Naive thymus-derived CD4-positive, alpha-beta T cell (primary cell): ENCODE data around the gene ZNF440. TPM values are rescaled to one million over a fixed set of nuclear protein-coding genes. Genes with fewer than 3 reads are reported as not detected.
A peak's percentile ranks its signal among the peaks of the same experiment; 100 is the strongest.
"Not testable (repeated sequence)": the region's sequence is repeated elsewhere in the genome, so short reads cannot be mapped to it uniquely, and the experiment has no call there.

ENCODE experiments used
- ATAC-seq: fragments of 150-1000 bp; cut with Tn5 transposase; 2 replicates; pipeline ENCODE4 v1.10.0; 2021; ENCODE audit warnings: mild to moderate bottlenecking, moderate library complexity
- CTCF ChIA-PET: fragments of 350-600 bp; sonication (Branson Sonifier 250); formaldehyde crosslinking; loops from one replicate; lab custom pipeline; 2021; ENCODE audit warnings: antibody characterized with exemption; lab: Charles Lee
- POLR2A ChIA-PET: fragments of 350-600 bp; sonication (Branson Sonifier 250); formaldehyde crosslinking; loops from one replicate; lab custom pipeline; 2021; ENCODE audit warnings: antibody characterized with exemption, inconsistent platforms; lab: Charles Lee
- DNase-seq, 9 donors: peaks; one replicate each; pipeline versions ENCODE4 v3.0.0 to v3.0.0-alpha.2; 2020 to 2022; ENCODE audit warnings: mixed read lengths in 1 of 9
- H3K27ac ChIP-seq: one replicate; pipeline ENCODE4 v1.7.0; 2013; ENCODE audit warnings: mild to moderate bottlenecking, low read depth, low read length, moderate library complexity
- H3K27me3 ChIP-seq, 2 donors: one replicate each; pipeline ENCODE4 v1.7.0; 2013; ENCODE audit warnings: low read length in 2 of 2, mild to moderate bottlenecking in 2 of 2, moderate library complexity in 2 of 2; ENCODE audit not compliant: control insufficient read depth in 2 of 2, insufficient read depth in 2 of 2
- H3K36me3 ChIP-seq, 3 experiments: 1 replicate in 2 of 3; 2 replicates in 1 of 3; pipeline ENCODE4 v1.7.0; 2013; ENCODE audit warnings: low read length in 3 of 3, mild to moderate bottlenecking in 3 of 3, moderate library complexity in 1 of 3; ENCODE audit not compliant: insufficient read depth in 3 of 3, control insufficient read depth in 2 of 3
- H3K4me1 ChIP-seq, 2 donors: one replicate each; pipeline ENCODE4 v1.7.0; 2013; ENCODE audit warnings: low read length in 2 of 2, mild to moderate bottlenecking in 2 of 2, moderate library complexity in 1 of 2; ENCODE audit not compliant: control insufficient read depth in 2 of 2, insufficient read depth in 2 of 2
- H3K4me3 ChIP-seq: 2 replicates; pipeline ENCODE4 v1.7.0; 2013; ENCODE audit warnings: mild to moderate bottlenecking, low read length
- H3K9me3 ChIP-seq, 3 experiments: 1 replicate in 2 of 3; 2 replicates in 1 of 3; pipeline ENCODE4 v1.7.0; 2013; ENCODE audit warnings: low read length in 3 of 3; ENCODE audit not compliant: control insufficient read depth in 2 of 3
- H3K27ac Mint-ChIP-seq, 9 donors: one replicate each; pipeline ENCODE4 v1.8.0; 2020 to 2022; ENCODE audit warnings: mixed read lengths in 9 of 9, mild to moderate bottlenecking in 8 of 9, moderate library complexity in 5 of 9, inconsistent platforms in 2 of 9
- H3K27me3 Mint-ChIP-seq, 5 donors: one replicate each; pipeline ENCODE4 v1.8.0; 2021 to 2022; ENCODE audit warnings: mixed read lengths in 5 of 5, mild to moderate bottlenecking in 1 of 5
- H3K36me3 Mint-ChIP-seq, 5 donors: one replicate each; pipeline ENCODE4 v1.8.0; 2020 to 2022; ENCODE audit warnings: mixed read lengths in 5 of 5, mild to moderate bottlenecking in 3 of 5, inconsistent platforms in 1 of 5
- H3K4me1 Mint-ChIP-seq, 7 donors: one replicate each; pipeline ENCODE4 v1.8.0; 2020 to 2022; ENCODE audit warnings: mixed read lengths in 7 of 7, mild to moderate bottlenecking in 3 of 7, inconsistent platforms in 1 of 7
- H3K4me3 Mint-ChIP-seq, 10 donors: one replicate each; pipeline ENCODE4 v1.8.0; 2020 to 2022; ENCODE audit warnings: mild to moderate bottlenecking in 10 of 10, mixed read lengths in 10 of 10, moderate library complexity in 6 of 10, inconsistent platforms in 2 of 10
- H3K9me3 Mint-ChIP-seq, 11 donors: one replicate each; pipeline ENCODE4 v1.8.0; 2020 to 2022; ENCODE audit warnings: mixed read lengths in 11 of 11, mild to moderate bottlenecking in 4 of 11, inconsistent platforms in 1 of 11, moderate library complexity in 1 of 11
- intact Hi-C, 2 donors: fragments of 100-400 bp; cut with micrococcal nuclease; formaldehyde crosslinking; loops; one replicate each; pipeline ENCODE4 v1.15.1; 2023
- polyA plus RNA-seq, 2 donors: library from polyadenylated mRNA; unstranded; fragments of 300-500 nt; fragmentation: Illumina TruSeq; gene quantifications; one replicate each; pipeline ENCODE4 v1.2.3, GENCODE V29; 2021
- total RNA-seq, 6 experiments: library from RNA in 5 of 6; stranded (reverse) in 5 of 6; gene quantifications; 1 replicate in 5 of 6; 2 replicates in 1 of 6; pipeline ENCODE4 v1.2.3 and lab custom pipeline; 2021 to 2026

The ZNF440 gene
- total and polyA plus RNA-seq, 7 experiments from 2014 or later: 2.1 to 19.5 (median 14.3) TPM

GRCh38 chr19:11813703-11814028 lies 407 bp upstream of the ZNF440 start:
- Histone ChIP-seq H3K36me3 (peaks cover 0 to 7% (median 0%) of the 10 kb centered on the region in 3 experiments), H3K9me3 (peaks cover 0 to 9% (median 0%) of the 10 kb centered on the region in 3 experiments), H3K27ac (peak overlapping the region; percentile 66), H3K4me1 (peaks cover 0 to 4% of the 10 kb centered on the region in 2 donors), H3K27me3 (no peaks in the 10 kb centered on the region), H3K4me3 (peak overlapping the region; percentile 94)
- ATAC-seq: peak; percentile 32
- H3K4me1 Mint-ChIP-seq: peaks cover 10 to 39% (median 19%) of the 10 kb centered on the region in 7 donors
- intact Hi-C loops: loop anchor here (1.0 to 5.0 kb wide), 10 partner anchors 15 to 329 kb away; partner anchors contain the start of genes ZNF439 (in 2 of the 2), ZNF491 (in 2 of the 2), ZNF20 (in 1 of the 2) and ZNF441 (in 1 of the 2)
- no peaks in the 10 kb centered on the region for H3K27me3 Mint-ChIP-seq
- H3K27ac Mint-ChIP-seq: peak overlapping the region; percentile 72 to 90 (median 81)
- H3K4me3 Mint-ChIP-seq: peak overlapping the region; percentile 85 to 96 (median 92)
- ChIA-PET POLR2A (interaction anchor here (1.8 kb wide), 1 partner anchor 16 kb away, joined by 12 read pairs; the partner anchor contains the start of gene ZNF491), CTCF (interaction anchor here (0.6 to 6.1 kb wide), 4 partner anchors 14 to 947 kb away, joined by 3 to 54 read pairs (median 3); partner anchors contain the start of gene ZNF491)
- peaks cover 0 to 34% (median 14%) of the 10 kb centered on the region in 11 donors for H3K9me3 Mint-ChIP-seq
- no peak for DNase-seq
- H3K36me3 Mint-ChIP-seq: peaks cover 4 to 30% (median 20%) of the 10 kb centered on the region in 5 donors

- H3K36me3 Mint-ChIP-seq: peaks cover 4 to 35% (median 23%) of the 10 kb centered on the region in 5 donors
- Histone ChIP-seq H3K9me3 (peaks cover 0 to 3% (median 0%) of the 10 kb centered on the region in 3 experiments), H3K4me3 (peak overlapping the region; percentile 94), H3K27ac (peak overlapping the region; percentile 66), H3K4me1 (peaks cover 0 to 4% of the 10 kb centered on the region in 2 donors), H3K27me3 (no peaks in the 10 kb centered on the region), H3K36me3 (peaks cover 0 to 7% (median 0%) of the 10 kb centered on the region in 3 experiments)
- POLR2A ChIA-PET: interaction anchor here (0.6 to 1.2 kb wide), 3 partner anchors 17 to 329 kb away, joined by 4 to 5 read pairs (median 5); no protein-coding TSS in a partner anchor
- peaks cover 10 to 39% (median 19%) of the 10 kb centered on the region in 7 donors for H3K4me1 Mint-ChIP-seq
- H3K4me3 Mint-ChIP-seq: peak overlapping the region; percentile 84 to 94 (median 90)
- CTCF ChIA-PET: interaction anchor here (0.6 to 6.1 kb wide), 3 partner anchors 15 to 742 kb away, joined by 3 to 54 read pairs (median 5); partner anchors contain the start of gene ZNF491
- DNase-seq (no peak), ATAC-seq (peak; percentile 1)
- H3K27me3 Mint-ChIP-seq: no peaks in the 10 kb centered on the region
- peaks cover 0 to 28% (median 8%) of the 10 kb centered on the region in 11 donors for H3K9me3 Mint-ChIP-seq
- peak overlapping the region in 5 of 9 donors; percentile 46 to 81 (median 68) for H3K27ac Mint-ChIP-seq
- intact Hi-C loops: loop anchor here (1.0 to 5.0 kb wide), 8 partner anchors 16 to 328 kb away; partner anchors contain the start of genes ZNF439 (in 2 of the 2), ZNF491 (in 2 of the 2) and ZNF20 (in 1 of the 2)
These were observed 595 bp downstream of the ZNF440 start for GRCh38 chr19:11814700-11815035.

GRCh38 chr19:11821474-11822109 lies 7.5 kb downstream of the ZNF440 start:
- Histone ChIP-seq H3K27ac (no peak overlapping the region), H3K4me3 (no peak overlapping the region), H3K36me3 (peaks cover 0 to 19% (median 8%) of the 10 kb centered on the region in 3 experiments), H3K9me3 (peaks cover 0 to 19% (median 0%) of the 10 kb centered on the region in 3 experiments), H3K27me3 (no peaks in the 10 kb centered on the region), H3K4me1 (no peaks in the 10 kb centered on the region)
- H3K27me3 Mint-ChIP-seq: no peaks in the 10 kb centered on the region
- H3K27ac Mint-ChIP-seq: no peak overlapping the region
- intact Hi-C loops: no loop called here
- ChIA-PET POLR2A (no interaction called here), CTCF (no interaction called here)
- DNase-seq: no peak
- peaks cover 0 to 14% (median 8%) of the 10 kb centered on the region in 7 donors for H3K4me1 Mint-ChIP-seq
- ATAC-seq: no peak
- H3K36me3 Mint-ChIP-seq: peaks cover 17 to 61% (median 48%) of the 10 kb centered on the region in 5 donors
- H3K9me3 Mint-ChIP-seq: peaks cover 0 to 72% (median 37%) of the 10 kb centered on the region in 11 donors
- no peak overlapping the region for H3K4me3 Mint-ChIP-seq

GRCh38 chr19:11828957-11829876 lies 15.1 kb downstream of the ZNF440 start:
- H3K4me1 ChIP-seq, H3K27me3 Mint-ChIP-seq, intact Hi-C loops, H3K27me3 ChIP-seq, H3K4me3 ChIP-seq, DNase-seq, H3K27ac Mint-ChIP-seq, H3K27ac ChIP-seq, CTCF ChIA-PET, ATAC-seq, H3K4me1 Mint-ChIP-seq: not testable (repeated sequence)
- POLR2A ChIA-PET: interaction anchor here (0.6 to 0.7 kb wide), 2 partner anchors 27 to 237 kb away, joined by 3 to 4 read pairs; no protein-coding TSS in a partner anchor
- H3K36me3 ChIP-seq: peaks cover 14 to 55% (median 23%) of the 10 kb centered on the region in 3 experiments
- Mint-ChIP-seq H3K4me3 (peak overlapping the region in 1 of 10 donors; percentile 14), H3K36me3 (peaks cover 28 to 81% (median 79%) of the 10 kb centered on the region in 5 donors), H3K9me3 (peaks cover 8 to 100% (median 70%) of the 10 kb centered on the region in 11 donors)
- peaks cover 15 to 78% (median 24%) of the 10 kb centered on the region in 3 experiments for H3K9me3 ChIP-seq

GRCh38 chr19:11832253-11832912 lies 18.3 kb downstream of the ZNF440 start:
- H3K9me3 Mint-ChIP-seq: peaks cover 9 to 96% (median 72%) of the 10 kb centered on the region in 11 donors
- Histone ChIP-seq H3K27me3 (no peaks in the 10 kb centered on the region), H3K4me1 (no peaks in the 10 kb centered on the region), H3K27ac (no peak overlapping the region), H3K36me3 (peaks cover 14 to 55% (median 23%) of the 10 kb centered on the region in 3 experiments), H3K9me3 (peaks cover 15 to 70% (median 24%) of the 10 kb centered on the region in 3 experiments), H3K4me3 (peak overlapping the region; percentile 16)
- POLR2A ChIA-PET: no interaction called here
- no peak overlapping the region for H3K4me3 Mint-ChIP-seq
- no peaks in the 10 kb centered on the region for H3K27me3 Mint-ChIP-seq
- CTCF ChIA-PET: no interaction called here
- H3K4me1 Mint-ChIP-seq: peaks cover 0 to under 1% (median 0%) of the 10 kb centered on the region in 7 donors
- no peak for ATAC-seq
- H3K36me3 Mint-ChIP-seq: peaks cover 27 to 72% (median 65%) of the 10 kb centered on the region in 5 donors
- no peak for DNase-seq
- intact Hi-C loops: no loop called here
- no peak overlapping the region for H3K27ac Mint-ChIP-seq
